ENCODE measurements around the gene CCDC187. TPM values are rescaled to one million over a fixed set of nuclear protein-coding genes. Genes with fewer than 3 reads are reported as not detected.

The CCDC187 gene
- polyA plus RNA-seq, 3 donors, result not detected

GRCh38 chr9:136260521-136260920 is 43.4 kb downstream of the CCDC187 start:
- intact Hi-C loops (cut with micrococcal nuclease), result no loop called here
- Mint-ChIP-seq H3K27me3 (ENCODE audit: low read depth in 3 of 3) (peaks cover 2 to 9% (median 5%) of the 10 kb centered on the region in 3 donors), H3K27ac (no peak overlapping the region), H3K36me3 (no peaks in the 10 kb centered on the region), H3K4me3 (no peak overlapping the region), H3K9me3 (no peaks in the 10 kb centered on the region), H3K4me1 (no peaks in the 10 kb centered on the region)
- Histone ChIP-seq H3K27me3 (ENCODE audit: control insufficient read depth in 2 of 2, insufficient read depth in 2 of 2, low read length in 2 of 2) (no peaks in the 10 kb centered on the region), H3K4me3 (replicated peaks in 1 of 3; ENCODE audit: low read depth in 2 of 3, low read length in 3 of 3) (no peak overlapping the region), H2AFZ (ENCODE audit: insufficient read depth, low read depth, low read length, poor library complexity, severe bottlenecking) (no peak overlapping the region), H3K4me2 (replicated peaks; ENCODE audit: extremely low read depth, low read length, poor library complexity, severe bottlenecking) (no peak overlapping the region), H3K9ac (ENCODE audit: insufficient read depth, low read length, poor library complexity, severe bottlenecking) (no peak overlapping the region), H3K27ac (ENCODE audit: low read depth in 1 of 2, low read length in 2 of 2) (no peak overlapping the region), H3K9me3 (replicated peaks in 1 of 2; ENCODE audit: control insufficient read depth in 1 of 2, insufficient read depth in 1 of 2, low read length in 2 of 2) (no peaks in the 10 kb centered on the region), H3K36me3 (replicated peaks in 1 of 2; ENCODE audit: control insufficient read depth in 1 of 2, insufficient read depth in 2 of 2, low read length in 2 of 2) (no peaks in the 10 kb centered on the region), H4K20me1 (ENCODE audit: insufficient read depth, low read length) (no peaks in the 10 kb centered on the region), H3K4me1 (ENCODE audit: control insufficient read depth in 1 of 2, insufficient read depth in 2 of 2, low read length in 2 of 2) (no peaks in the 10 kb centered on the region), H3K79me2 (ENCODE audit: insufficient read depth, low read length) (no peaks in the 10 kb centered on the region)
- WGBS (ENCODE audit: insufficient coverage), result 89% methylated on average over 8 of the region's 10 CpGs
- TF ChIP-seq CTCF (IDR thresholded peaks at IDR 0.05), result no peak
- DNase-seq, result no peak

DNA sequence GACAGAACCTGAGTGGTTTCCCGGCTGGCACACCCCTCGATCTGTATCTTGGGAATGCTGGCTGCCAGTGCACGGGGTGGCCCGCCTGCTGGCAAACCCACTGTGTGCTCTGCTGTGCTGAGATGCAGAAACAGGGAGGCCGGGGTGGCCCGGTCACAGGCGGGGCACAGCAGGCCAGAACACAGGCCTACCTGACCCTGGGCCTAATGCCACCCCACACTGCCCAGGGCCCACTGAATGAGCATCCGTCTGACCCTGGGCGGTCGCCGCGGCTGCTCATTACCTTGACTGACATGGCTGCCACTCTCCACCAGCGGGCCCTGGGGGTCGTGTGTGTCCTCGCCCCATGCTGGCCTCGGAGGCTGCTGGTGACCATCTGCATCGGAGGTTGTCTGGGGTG is 44.1 kb downstream of the CCDC187 start:
- no peaks in the 10 kb centered on the region for H3K27me3 ChIP-seq (ENCODE audit: control insufficient read depth in 2 of 2, insufficient read depth in 2 of 2, low read length in 2 of 2)
- intact Hi-C loops (cut with micrococcal nuclease), result no loop called here
- Mint-ChIP-seq H3K36me3 (no peaks in the 10 kb centered on the region), H3K4me3 (no peak overlapping the region), H3K4me1 (no peaks in the 10 kb centered on the region), H3K9me3 (no peaks in the 10 kb centered on the region), H3K27ac (no peak overlapping the region), H3K27me3 (ENCODE audit: low read depth in 3 of 3) (peaks cover 2 to 7% (median 5%) of the 10 kb centered on the region in 3 donors)
- H3K9me3 ChIP-seq (replicated peaks in 1 of 2; ENCODE audit: control insufficient read depth in 1 of 2, insufficient read depth in 1 of 2, low read length in 2 of 2), result no peaks in the 10 kb centered on the region
- no peak overlapping the region for H3K9ac ChIP-seq (ENCODE audit: insufficient read depth, low read length, poor library complexity, severe bottlenecking)
- no peak overlapping the region for H3K4me2 ChIP-seq (replicated peaks; ENCODE audit: extremely low read depth, low read length, poor library complexity, severe bottlenecking)
- no peak for DNase-seq
- no peak overlapping the region for H3K27ac ChIP-seq (ENCODE audit: low read depth in 1 of 2, low read length in 2 of 2)
- H3K4me3 ChIP-seq (replicated peaks in 1 of 3; ENCODE audit: low read depth in 2 of 3, low read length in 3 of 3), result no peak overlapping the region
- no peaks in the 10 kb centered on the region for H3K4me1 ChIP-seq (ENCODE audit: control insufficient read depth in 1 of 2, insufficient read depth in 2 of 2, low read length in 2 of 2)
- no peak for TF ChIP-seq CTCF (IDR thresholded peaks at IDR 0.05)
- WGBS (ENCODE audit: insufficient coverage), result over 99% methylated on average over 12 of the region's 17 CpGs
- H2AFZ ChIP-seq (ENCODE audit: insufficient read depth, low read depth, low read length, poor library complexity, severe bottlenecking), result no peak overlapping the region
- H4K20me1 ChIP-seq (ENCODE audit: insufficient read depth, low read length), result no peaks in the 10 kb centered on the region
- no peaks in the 10 kb centered on the region for H3K36me3 ChIP-seq (replicated peaks in 1 of 2; ENCODE audit: control insufficient read depth in 1 of 2, insufficient read depth in 2 of 2, low read length in 2 of 2)
- no peaks in the 10 kb centered on the region for H3K79me2 ChIP-seq (ENCODE audit: insufficient read depth, low read length)
